WI38 (cell line): Measurements from ENCODE around the gene VMP1.

Source experiments
- H3K4me3 ChIP-seq: 2 replicates; pipeline ENCODE4 v1.5.1; 2011; ENCODE audit warnings: low read depth, mild to moderate bottlenecking, control low read depth, low read length
- CTCF ChIP-seq: IDR thresholded peaks from 2 replicates; pipeline ENCODE4 v1.5.1; 2012; ENCODE audit warnings: low read depth, mild to moderate bottlenecking, control low read depth, low read length

Gene VMP1

GRCh38 chr17:59877965-59878364, 170.5 kb downstream of the VMP1 start:
- TF ChIP-seq CTCF, result no peak
- no peak overlapping the region for H3K4me3 ChIP-seq

- TF ChIP-seq CTCF, result no peak
- H3K4me3 ChIP-seq, result no peak overlapping the region
Measured at GRCh38 chr17:59878624-59879023, 171.2 kb downstream of the VMP1 start.

GRCh38 chr17:59884861-59885260, 177.4 kb downstream of the VMP1 start:
- no peak for TF ChIP-seq CTCF
- H3K4me3 ChIP-seq, result no peak overlapping the region

- no peak overlapping the region for H3K4me3 ChIP-seq
- no peak for TF ChIP-seq CTCF
Measured at GRCh38 chr17:59888145-59888750, 180.8 kb downstream of the VMP1 start.

- no peak overlapping the region for H3K4me3 ChIP-seq
- no peak for TF ChIP-seq CTCF
Measured at GRCh38 chr17:59890720-59891119, 183.3 kb downstream of the VMP1 start.
